GM12878 (cell line): ENCODE data around the gene GHRH.

Experiments
- CHD2 ChIP-seq: IDR thresholded peaks from 2 replicates; pipeline ENCODE4 v1.6.1; 2011; ENCODE audit warnings: low read depth, low read length, improper control_type of control experiment, borderline replicate concordance
- HCFC1 ChIP-seq: fragments of 150-350 bp; IDR thresholded peaks from 2 replicates; pipeline ENCODE4 v1.6.1; 2014; ENCODE audit warnings: low read length
- NFYB ChIP-seq: IDR thresholded peaks from 2 replicates; pipeline ENCODE4 v1.6.1; 2011; ENCODE audit warnings: low read depth, mild to moderate bottlenecking, low read length, improper control_type of control experiment, moderate library complexity; ENCODE audit not compliant: insufficient read depth
- PAX5 ChIP-seq: IDR thresholded peaks from 2 replicates; pipeline ENCODE4 v1.6.1; 2011; ENCODE audit warnings: low read depth, low read length, borderline replicate concordance
- POLR2A ChIP-seq: IDR thresholded peaks from 2 replicates; pipeline ENCODE4 v1.6.1; 2011; ENCODE audit warnings: low read depth, mild to moderate bottlenecking, low read length
- RCOR1 ChIP-seq: conservative IDR thresholded peaks from 2 replicates; pipeline ENCODE4 v1.6.1; 2012; ENCODE audit warnings: low read depth, low read length, improper control_type of control experiment
- TCF3 ChIP-seq: IDR thresholded peaks from 2 replicates; pipeline ENCODE4 v1.6.1; 2012; ENCODE audit warnings: low read depth, mild to moderate bottlenecking, low read length, borderline replicate concordance; ENCODE audit not compliant: insufficient read depth
- TCF7 ChIP-seq: IDR thresholded peaks from 2 replicates; pipeline ENCODE4 v1.6.1; 2014; ENCODE audit warnings: antibody characterized with exemption, borderline replicate concordance
- USF2 ChIP-seq: IDR thresholded peaks from 2 replicates; pipeline ENCODE4 v1.6.1; 2011; ENCODE audit warnings: low read depth, low read length, improper control_type of control experiment, borderline replicate concordance
- TF ChIP-seq, protein P1 (sequence below), 3 experiments: IDR thresholded peaks in 2 of 3; conservative IDR thresholded peaks in 1 of 3; 2 replicates each; pipeline ENCODE4 v1.5.1; 2011; ENCODE audit warnings: low read depth in 3 of 3, low read length in 3 of 3, mild to moderate bottlenecking in 3 of 3, control low read depth in 2 of 3, moderate library complexity in 2 of 3, inconsistent platforms in 1 of 3, mixed read lengths in 1 of 3; ENCODE audit not compliant: control insufficient read depth in 2 of 3, insufficient read depth in 1 of 3; ENCODE audit errors: extremely low read depth in 1 of 3

DNA sequence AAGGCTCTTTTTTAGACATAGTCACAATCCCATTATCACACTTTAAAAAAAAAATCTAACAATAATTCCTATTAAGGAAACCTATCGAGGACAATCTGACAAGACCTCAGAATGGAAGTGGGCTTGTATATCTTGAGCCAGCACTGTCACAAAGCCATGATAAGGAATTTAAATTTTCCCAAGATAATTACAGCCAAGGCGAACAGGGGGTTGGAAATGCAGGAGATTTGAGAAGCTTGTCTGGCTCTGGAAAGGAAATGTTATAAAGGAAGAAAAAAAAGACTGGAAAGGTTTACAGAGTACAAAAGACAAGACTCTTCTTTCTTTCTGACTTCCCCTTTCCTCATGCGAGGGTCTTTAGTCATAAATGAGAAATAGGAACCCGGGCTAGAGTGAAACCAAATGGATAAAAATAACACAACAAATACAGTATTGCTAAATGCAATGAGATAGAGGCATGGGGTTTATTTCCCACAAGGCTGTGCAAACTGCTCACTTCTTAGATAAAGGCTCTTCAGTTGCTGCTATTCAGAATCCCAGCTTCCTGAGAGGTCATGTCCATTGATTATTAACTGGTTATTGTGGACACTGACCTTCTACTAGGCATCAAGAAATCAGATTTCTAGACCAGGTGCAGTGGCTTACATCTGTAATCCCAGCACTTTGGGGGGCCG lies 13.4 kb upstream of the GHRH start:
- TF ChIP-seq TCF3 = no peak
- TF ChIP-seq, protein P1, sequence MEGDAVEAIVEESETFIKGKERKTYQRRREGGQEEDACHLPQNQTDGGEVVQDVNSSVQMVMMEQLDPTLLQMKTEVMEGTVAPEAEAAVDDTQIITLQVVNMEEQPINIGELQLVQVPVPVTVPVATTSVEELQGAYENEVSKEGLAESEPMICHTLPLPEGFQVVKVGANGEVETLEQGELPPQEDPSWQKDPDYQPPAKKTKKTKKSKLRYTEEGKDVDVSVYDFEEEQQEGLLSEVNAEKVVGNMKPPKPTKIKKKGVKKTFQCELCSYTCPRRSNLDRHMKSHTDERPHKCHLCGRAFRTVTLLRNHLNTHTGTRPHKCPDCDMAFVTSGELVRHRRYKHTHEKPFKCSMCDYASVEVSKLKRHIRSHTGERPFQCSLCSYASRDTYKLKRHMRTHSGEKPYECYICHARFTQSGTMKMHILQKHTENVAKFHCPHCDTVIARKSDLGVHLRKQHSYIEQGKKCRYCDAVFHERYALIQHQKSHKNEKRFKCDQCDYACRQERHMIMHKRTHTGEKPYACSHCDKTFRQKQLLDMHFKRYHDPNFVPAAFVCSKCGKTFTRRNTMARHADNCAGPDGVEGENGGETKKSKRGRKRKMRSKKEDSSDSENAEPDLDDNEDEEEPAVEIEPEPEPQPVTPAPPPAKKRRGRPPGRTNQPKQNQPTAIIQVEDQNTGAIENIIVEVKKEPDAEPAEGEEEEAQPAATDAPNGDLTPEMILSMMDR (IDR thresholded peaks at IDR 0.05 in 2 of 3, conservative IDR thresholded peaks at IDR 0.05 in 1 of 3; ENCODE audit: control insufficient read depth in 2 of 3, extremely low read depth in 1 of 3, insufficient read depth in 1 of 3, low read depth in 3 of 3, low read length in 3 of 3) = no peak
- no peak for TF ChIP-seq POLR2A
- no peak for TF ChIP-seq PAX5
- TF ChIP-seq USF2 = no peak
- no peak for TF ChIP-seq CHD2
- no peak for TF ChIP-seq HCFC1
- TF ChIP-seq TCF7 = no peak
- TF ChIP-seq RCOR1 = no peak
- TF ChIP-seq NFYB = no peak
